ENCODE measurements around the gene ALG14.

DNA sequence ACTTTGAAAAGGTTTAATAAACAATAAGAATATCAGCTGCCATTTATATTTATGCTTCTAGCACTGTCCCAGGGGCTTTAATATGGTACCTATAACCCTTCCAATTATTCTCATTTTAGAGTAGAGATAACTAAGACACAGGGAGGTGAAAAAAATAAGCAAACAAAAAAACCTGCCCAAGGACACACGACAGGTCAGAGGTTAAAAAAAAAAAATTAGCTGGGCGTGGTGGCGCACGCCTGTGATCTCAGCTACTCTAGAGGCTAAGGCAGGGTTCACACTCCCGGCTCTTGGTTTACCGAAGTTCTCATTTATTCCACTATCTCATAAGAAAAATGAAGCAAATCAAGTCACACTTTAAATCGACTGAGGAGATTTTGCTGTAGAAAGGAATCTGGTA, 111.2 kb downstream of the ALG14 start:
- TF ChIP-seq, protein P1, sequence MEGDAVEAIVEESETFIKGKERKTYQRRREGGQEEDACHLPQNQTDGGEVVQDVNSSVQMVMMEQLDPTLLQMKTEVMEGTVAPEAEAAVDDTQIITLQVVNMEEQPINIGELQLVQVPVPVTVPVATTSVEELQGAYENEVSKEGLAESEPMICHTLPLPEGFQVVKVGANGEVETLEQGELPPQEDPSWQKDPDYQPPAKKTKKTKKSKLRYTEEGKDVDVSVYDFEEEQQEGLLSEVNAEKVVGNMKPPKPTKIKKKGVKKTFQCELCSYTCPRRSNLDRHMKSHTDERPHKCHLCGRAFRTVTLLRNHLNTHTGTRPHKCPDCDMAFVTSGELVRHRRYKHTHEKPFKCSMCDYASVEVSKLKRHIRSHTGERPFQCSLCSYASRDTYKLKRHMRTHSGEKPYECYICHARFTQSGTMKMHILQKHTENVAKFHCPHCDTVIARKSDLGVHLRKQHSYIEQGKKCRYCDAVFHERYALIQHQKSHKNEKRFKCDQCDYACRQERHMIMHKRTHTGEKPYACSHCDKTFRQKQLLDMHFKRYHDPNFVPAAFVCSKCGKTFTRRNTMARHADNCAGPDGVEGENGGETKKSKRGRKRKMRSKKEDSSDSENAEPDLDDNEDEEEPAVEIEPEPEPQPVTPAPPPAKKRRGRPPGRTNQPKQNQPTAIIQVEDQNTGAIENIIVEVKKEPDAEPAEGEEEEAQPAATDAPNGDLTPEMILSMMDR (IDR thresholded peaks at IDR 0.05; ENCODE audit: low read length): no peak
- TF ChIP-seq EZH2 (IDR thresholded peaks at IDR 0.05; ENCODE audit: borderline replicate concordance, low read length): no peak

All from OCI-LY1 (cell line).